Fibroblast of the conjunctiva (primary cell): ENCODE measurements around the gene C8G.

Experiments
- DNase-seq: peaks from one replicate; pipeline ENCODE4 v3.0.0-alpha.2; 2010; ENCODE audit warnings: low read depth

C8G gene

GRCh38 chr9:136953771-136954269 lies 8.8 kb downstream of the C8G start:
- no peak for DNase-seq

DNA sequence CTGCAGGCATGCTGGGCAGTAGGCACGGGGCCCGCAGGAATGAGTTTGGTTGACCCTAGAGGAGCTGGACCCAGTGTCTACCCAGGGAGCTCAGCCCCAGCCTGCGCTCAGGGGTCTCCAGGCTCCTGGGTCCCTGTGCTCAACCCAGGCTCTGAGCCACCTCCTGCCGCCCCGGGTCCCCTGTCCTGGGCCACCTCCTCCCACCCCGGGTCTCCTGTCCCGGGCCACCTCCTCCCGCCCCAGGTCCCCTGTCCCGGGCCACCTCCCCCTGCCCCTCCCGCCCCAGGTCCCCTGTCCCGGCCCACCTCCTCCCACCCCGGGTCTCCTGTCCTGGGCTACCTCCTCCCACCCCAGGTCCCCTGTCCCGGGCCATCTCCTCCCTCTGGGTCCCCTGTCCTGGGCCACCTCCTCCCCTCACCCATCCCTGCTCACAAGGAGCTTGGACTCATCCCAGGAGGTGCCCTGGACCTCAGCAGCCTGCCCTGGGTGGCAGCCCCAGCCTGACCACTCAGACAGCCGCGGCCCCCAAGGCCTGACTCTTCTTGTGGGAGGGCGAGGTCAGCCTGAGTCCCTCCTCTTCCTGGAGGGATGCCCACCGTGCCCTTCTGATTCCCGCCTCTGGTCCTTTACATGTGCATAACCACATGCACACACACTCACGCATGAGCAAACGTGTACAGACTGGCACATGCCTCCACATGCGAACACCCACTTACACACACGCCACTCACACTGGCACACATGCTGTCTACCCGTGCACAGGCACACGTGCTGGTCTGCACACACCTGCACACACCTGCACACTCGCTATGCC lies 9.4 kb downstream of the C8G start:
- DNase-seq: no peak

DNA sequence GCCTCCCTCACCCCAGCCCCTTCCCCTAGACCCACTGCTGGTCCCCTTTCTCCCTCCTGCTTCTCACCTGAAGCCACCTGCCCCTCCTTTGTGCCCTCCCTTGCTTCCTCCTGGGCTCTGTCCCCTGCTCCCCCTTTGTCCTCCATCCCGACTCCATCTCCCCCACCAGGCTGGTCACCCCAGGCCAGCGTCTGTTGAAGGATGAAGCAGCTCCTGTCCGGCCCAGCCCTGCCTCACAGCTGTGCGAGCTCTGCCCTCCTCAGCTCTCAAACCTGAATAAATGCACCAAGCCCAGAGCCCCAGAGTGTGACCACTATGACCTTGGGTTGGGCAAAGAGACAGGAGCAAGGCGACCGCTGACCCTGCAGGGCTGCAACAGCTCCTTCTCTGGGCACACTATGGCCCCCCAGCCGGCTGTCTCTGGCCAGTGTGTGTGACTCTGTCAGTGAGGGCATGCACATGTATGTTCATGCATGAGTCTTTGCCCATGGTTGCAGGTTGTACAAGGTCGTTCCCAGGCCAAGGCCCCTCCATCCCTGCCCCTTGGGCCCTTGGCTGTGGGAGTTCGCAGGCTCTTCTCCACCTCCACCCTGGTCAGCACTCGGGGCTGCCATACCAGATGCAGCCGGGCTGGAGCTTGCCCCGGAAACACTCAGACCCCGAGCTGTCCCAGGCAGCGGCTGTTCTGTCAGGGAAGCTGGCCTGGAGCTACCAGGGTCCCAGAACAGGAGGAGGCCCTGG lies 10.3 kb downstream of the C8G start:
- no peak for DNase-seq

GRCh38 chr9:136955943-136956335 lies 10.9 kb downstream of the C8G start:
- DNase-seq: no peak

GRCh38 chr9:136956604-136957003 lies 11.6 kb downstream of the C8G start:
- DNase-seq: no peak

DNA sequence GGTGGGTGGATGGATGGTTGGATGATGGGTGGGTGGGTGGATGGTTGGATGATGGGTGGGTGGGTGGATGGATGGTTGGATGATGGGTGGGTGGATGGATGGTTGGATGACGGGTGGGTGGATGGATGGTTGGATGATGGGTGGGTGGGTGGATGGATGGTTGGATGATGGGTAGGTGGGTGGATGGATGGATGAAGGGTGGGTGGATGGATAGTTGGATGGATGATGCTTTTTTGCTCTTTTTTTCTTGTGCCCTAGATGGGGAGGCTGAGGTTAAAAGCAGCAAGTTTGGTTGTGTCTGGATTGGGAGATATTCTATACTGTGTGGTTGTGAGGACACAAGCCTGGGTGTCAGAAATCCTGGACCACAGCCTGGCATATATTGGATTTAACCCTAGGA lies 12.4 kb downstream of the C8G start:
- DNase-seq: no peak

- no peak for DNase-seq
These were observed 12.9 kb downstream of the C8G start for GRCh38 chr9:136957901-136958300.

- DNase-seq: no peak
These were observed 13.4 kb downstream of the C8G start for GRCh38 chr9:136958473-136958872.

DNA sequence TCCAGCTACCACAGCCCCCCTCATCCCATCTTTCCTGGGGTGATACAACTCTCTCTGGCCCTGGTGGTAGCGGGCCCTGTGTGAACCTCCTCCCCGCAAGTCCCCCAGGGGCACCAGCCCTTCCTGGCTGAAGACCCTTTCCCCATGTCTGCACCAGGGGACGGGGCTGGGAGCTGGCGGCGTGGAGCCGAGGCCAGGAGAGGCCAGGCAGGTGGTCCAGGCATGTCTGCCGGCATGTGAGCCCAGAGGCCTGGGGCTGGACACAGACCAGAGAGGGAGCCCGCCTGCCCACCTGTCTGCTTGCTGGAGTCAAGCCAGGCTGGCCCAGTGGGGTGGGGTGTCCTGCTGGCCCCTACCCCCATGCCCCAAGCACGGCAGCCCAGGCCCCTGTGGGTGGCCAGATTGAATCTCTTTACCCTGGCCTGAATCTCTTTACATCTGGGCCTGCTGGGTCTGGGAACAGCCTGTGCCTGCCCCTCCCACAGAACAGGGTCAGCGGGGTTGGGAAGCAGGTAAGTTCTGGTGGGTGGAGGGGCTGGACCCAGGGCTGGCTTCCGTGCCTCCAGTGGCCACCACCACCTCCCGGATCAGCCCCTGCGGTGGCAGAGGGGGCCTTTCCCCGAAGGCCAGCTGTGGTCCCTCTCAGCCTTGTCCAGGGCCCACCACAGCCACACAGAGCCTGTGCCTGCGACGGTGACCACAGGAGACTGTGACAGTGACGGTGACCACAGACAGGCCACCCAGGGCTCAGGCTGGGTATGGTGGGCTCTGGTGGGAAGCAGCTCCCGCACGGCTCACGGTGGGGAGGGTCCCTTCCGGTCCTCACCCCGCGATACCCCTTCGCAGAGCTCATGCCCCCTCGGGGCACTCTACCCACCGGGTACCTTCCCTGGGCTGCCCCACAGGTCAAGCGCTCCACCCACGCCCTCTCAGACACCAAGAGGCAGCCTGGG lies 14.1 kb downstream of the C8G start:
- DNase-seq: no peak

DNA sequence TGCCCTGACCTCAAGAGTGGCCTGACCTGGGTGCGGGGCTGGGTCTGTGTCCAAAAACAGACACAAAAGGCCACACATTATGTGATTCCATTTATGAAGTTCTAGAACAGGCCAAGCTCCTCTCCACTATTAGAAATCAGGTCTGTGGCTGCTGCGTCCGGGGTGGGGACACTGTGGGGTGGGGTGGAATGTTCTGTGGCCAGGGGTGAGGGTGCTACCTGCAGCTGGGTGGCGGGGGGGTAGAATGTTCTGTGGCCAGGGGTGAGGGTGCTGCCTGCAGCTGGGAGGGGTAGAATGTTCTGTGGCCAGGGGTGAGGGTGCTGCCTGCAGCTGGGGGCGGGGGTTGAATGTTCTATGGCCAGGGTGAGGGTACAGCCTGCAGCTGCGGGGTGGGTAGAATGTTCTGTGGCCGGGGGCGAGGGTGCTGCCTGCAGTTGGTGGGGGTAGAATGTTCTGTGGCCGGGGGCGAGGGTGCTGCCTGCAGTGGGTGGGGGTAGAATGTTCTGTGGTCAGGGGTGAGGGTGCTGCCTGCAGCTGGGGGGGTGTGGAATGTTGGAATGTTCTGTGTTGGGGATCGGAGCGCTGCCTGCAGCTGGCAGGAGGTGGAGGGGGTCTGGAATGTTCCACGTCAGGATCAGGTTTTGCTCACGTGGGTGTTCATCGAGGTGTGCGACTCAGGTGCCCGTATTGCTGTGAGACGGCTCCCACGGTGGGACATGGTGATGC lies 15.3 kb downstream of the C8G start:
- DNase-seq: no peak

DNA sequence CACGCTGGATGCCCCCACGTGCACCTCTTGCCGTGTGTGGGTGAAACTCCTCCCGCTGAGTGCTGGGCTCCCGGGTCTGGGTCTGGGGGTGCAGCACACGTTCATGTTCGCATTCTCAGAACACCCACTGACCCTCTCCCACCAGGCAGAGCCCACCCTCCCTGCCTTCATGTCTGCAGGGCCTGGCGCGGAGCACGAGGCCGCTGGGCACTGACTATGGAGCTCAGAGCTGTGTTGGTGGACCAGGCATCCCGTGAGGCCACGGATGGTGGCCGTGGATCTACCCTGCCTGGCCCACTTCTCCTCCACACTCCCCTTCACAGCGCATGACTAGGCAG lies 15.9 kb downstream of the C8G start:
- DNase-seq: no peak

DNA sequence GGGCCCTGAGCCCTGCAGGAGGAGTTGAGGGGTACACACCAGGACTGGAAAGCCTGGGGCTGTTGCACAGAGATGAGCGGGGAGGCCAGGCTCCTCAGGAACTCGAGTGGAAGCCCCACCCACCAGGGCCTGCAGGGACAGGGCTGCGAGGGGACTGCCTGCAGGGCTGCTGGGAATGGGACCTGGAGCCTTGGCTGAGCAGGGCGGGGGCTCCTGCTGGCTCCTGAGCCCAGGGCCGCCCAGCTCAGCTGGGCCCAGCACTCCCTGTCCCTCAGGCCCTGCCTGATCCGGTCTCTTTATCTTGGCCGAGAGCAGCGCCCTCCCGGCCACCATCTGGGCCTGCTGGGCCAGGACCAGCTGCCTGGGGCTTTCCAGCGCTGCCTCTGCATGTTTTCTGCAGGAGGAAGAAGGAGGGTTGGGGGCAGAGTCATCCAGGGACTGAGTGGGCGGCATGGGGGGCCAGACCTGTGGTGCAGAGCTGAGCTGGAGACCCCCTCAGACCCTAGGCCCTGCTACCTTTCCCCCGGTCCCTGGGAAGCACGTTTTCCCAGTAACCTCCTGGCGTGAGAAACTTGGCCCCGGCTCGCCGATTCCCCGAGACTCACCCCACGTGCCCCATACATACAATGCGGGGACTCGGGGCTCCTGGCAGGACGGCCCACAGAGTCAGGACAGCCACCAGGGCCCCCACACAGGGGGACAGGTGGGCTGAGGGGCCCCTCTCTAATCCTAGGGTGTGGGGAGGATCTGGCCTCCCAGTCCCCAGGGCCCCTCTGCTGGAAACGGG lies 16.4 kb downstream of the C8G start:
- DNase-seq: no peak

GRCh38 chr9:136962163-136962562 lies 17.1 kb downstream of the C8G start:
- DNase-seq: no peak

GRCh38 chr9:136962701-136963248 lies 17.7 kb downstream of the C8G start:
- DNase-seq: no peak

DNA sequence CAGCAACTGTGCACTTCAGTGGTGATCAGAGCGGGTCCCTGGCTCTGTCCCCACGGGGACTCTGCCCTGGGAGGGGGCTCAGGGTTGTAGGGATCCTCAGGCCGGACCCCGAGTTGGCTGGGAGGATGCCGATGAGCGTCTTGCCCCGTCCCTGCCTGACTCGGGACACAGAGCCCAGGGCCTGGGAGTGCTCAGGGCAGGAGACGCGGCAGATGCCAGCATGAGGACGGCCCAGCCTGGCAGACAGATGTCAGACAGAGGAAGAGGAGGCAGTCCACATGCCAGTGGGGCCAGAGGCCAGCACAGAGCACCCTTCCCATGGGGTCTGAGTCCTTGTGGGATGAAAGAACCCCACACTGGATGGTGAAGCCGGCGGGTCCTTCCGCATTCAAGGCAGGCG lies 18.3 kb downstream of the C8G start:
- no peak for DNase-seq

- no peak for DNase-seq
These were observed 18.7 kb downstream of the C8G start for GRCh38 chr9:136963751-136964150.

GRCh38 chr9:136964171-136964689 lies 19.2 kb downstream of the C8G start:
- DNase-seq: no peak

DNA sequence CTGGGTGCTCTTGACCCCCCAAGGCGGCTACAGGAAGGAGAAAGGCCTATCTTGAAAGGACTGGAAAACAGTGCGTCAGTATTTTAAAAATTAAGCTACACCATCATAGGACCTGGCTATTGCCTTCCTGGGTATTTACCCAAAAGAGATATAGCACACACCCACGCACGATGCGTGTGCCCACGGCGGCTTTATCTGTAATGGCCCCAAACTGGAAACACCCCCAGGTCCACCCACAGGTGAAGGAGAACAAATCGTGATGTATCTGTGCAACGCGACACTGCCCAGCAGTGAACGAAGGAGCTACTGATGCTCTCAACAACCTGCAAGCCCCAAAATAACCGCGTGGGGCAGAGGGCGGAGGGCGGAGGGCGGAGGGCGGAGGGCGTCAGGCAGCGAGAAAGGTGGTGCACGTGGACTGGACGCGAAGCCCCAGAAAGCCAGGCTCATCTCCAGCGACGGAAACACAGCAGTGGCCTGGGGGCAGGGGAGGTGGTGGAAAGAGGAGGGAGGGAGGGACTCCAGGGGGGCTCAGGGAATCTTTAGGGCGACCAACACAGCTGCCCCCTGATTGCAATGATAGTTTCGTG lies 19.9 kb downstream of the C8G start:
- no peak for DNase-seq

DNA sequence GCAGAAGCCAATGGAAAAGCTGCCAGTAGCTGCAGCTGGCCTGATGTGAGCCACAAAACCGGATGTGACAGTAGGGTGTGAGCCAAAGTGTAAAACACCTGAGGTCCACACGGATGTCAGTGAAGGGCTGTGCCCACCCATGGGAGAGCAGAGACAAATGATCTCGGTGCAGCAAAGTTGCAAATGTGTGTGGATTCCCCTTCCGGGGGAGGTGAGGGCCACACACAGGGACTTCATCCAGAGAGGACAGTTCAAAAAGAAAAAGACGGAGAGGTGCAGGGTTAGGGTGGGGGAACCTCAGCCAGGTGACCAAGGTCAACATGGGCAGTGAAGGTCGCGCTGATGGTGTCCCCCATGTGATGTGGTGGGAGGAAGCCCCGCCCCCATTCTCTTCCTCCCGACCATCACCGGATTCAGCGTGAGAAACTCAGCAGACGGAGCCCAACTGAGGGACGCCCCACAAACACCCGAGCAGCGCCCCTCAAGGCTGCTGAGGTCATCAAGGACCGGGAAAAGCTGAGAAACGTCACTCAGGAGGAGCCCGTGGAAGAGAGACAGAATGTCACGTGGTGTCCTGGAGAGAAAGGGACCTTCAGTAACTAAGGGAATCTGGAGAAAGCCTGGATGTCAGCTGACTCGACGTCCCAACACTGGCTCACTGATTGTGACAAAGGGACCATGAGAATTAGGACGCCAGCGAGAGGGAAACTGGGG lies 20.9 kb downstream of the C8G start:
- DNase-seq: no peak
